Body of pancreas (tissue), 4 donors: ENCODE results near the gene MRAP2. TPM values are rescaled to one million over a fixed set of nuclear protein-coding genes. Genes with fewer than 3 reads are reported as not detected.

Experiments used
- ATAC-seq: fragments of 150-250 bp; one replicate; pipeline ENCODE4 v1.9.1; 2016
- DNase-seq, 4 donors: peaks; one replicate each; pipeline ENCODE4 v3.0.0-alpha.2; 2019
- H3K27ac ChIP-seq, 4 donors: fragments of 200-600 bp; sonication (generic); 1 replicate in 3 of 4; 2 replicates in 1 of 4; pipeline versions ENCODE4 v1.5.1 to v1.6.1; 2016 to 2019; ENCODE audit warnings: mild to moderate bottlenecking in 1 of 4, mixed read lengths in 1 of 4, moderate library complexity in 1 of 4
- H3K27me3 ChIP-seq, 2 donors: fragments of 200-600 bp; sonication (generic); one replicate each; pipeline ENCODE4 v1.6.0; 2016; ENCODE audit warnings: mild to moderate bottlenecking in 1 of 2
- H3K36me3 ChIP-seq, 2 donors: fragments of 200-600 bp; sonication (generic); replicated peaks in 1 of 2; 2 replicates each; pipeline ENCODE4 v1.5.1; 2016; ENCODE audit warnings: low read depth in 2 of 2; ENCODE audit not compliant: insufficient read depth in 1 of 2
- H3K4me1 ChIP-seq: fragments of 200-600 bp; sonication (generic); one replicate; pipeline ENCODE4 v1.6.0; 2016
- H3K4me3 ChIP-seq, 2 donors: fragments of 200-600 bp; sonication (generic); 1 replicate in 1 of 2; 2 replicates in 1 of 2; pipeline ENCODE4 v1.5.1; 2016 to 2019
- H3K9me3 ChIP-seq, 3 donors: fragments of 200-600 bp; sonication (generic); 1 replicate in 2 of 3; 2 replicates in 1 of 3; pipeline ENCODE4 v1.5.1; 2016
- CTCF ChIP-seq, 7 experiments: fragments of 450-650 bp in 4 of 7; fragments of 200-600 bp in 3 of 7; sonication (generic) in 3 of 7; IDR thresholded peaks; one replicate each; pipeline ENCODE4 v1.5.1; 2016 to 2019; ENCODE audit warnings: antibody characterized with exemption in 7 of 7
- POLR2A ChIP-seq, 3 donors: fragments of 450-650 bp; IDR thresholded peaks; one replicate each; pipeline ENCODE4 v1.6.1; 2016; ENCODE audit warnings: antibody characterized with exemption in 3 of 3, mild to moderate bottlenecking in 2 of 3
- WGBS, 2 donors: methylation state at CpG; one replicate each; pipeline ENCODE4 v1.1.5; 2017; 5-methylcytosine and 5-hydroxymethylcytosine counted together
- intact Hi-C: fragments of 100-400 bp; cut with DNase I; formaldehyde crosslinking; loops from one replicate; pipeline ENCODE4 v1.15.1; 2023
- total RNA-seq, 2 donors: library from RNA; depleted of rRNA; stranded (reverse); fragments of >200 nt; gene quantifications; one replicate each; pipeline ENCODE4 v1.1.0, GENCODE V29; 2016

The MRAP2 gene
- total RNA-seq, 2 donors from 2014 or later: 2.3 to 3.6 TPM

GRCh38 chr6:84018453-84019061 lies 15.0 kb upstream of the MRAP2 start:
- 80 to 96% methylated on average over 1 of the region's 1 CpG for WGBS, 2 donors
- Histone ChIP-seq H3K4me1 (no peaks in the 10 kb centered on the region), H3K27me3 (no peaks in the 10 kb centered on the region), H3K36me3 (no peaks in the 10 kb centered on the region), H3K4me3 (no peak overlapping the region), H3K9me3 (no peaks in the 10 kb centered on the region), H3K27ac (no peak overlapping the region)
- TF ChIP-seq POLR2A (IDR thresholded peaks at IDR 0.05): no peak
- TF ChIP-seq CTCF (IDR thresholded peaks at IDR 0.05): no peak
- ATAC-seq: no peak
- no peak for DNase-seq
- intact Hi-C loops: no loop called here

GRCh38 chr6:84019141-84019841 lies 14.3 kb upstream of the MRAP2 start:
- no peak for DNase-seq
- no peak for TF ChIP-seq CTCF (IDR thresholded peaks at IDR 0.05)
- TF ChIP-seq POLR2A (IDR thresholded peaks at IDR 0.05): no peak
- Histone ChIP-seq H3K4me1 (no peaks in the 10 kb centered on the region), H3K36me3 (no peaks in the 10 kb centered on the region), H3K27ac (no peak overlapping the region), H3K27me3 (no peaks in the 10 kb centered on the region), H3K4me3 (no peak overlapping the region), H3K9me3 (no peaks in the 10 kb centered on the region)
- intact Hi-C loops: no loop called here
- 29 to 32% methylated on average over 19 to 21 of the region's 28 CpGs for WGBS, 2 donors
- no peak for ATAC-seq

GRCh38 chr6:84019842-84020211 lies 13.7 kb upstream of the MRAP2 start:
- TF ChIP-seq POLR2A (IDR thresholded peaks at IDR 0.05) (no peak), CTCF (IDR thresholded peaks at IDR 0.05) (no peak)
- no peak for ATAC-seq

GRCh38 chr6:84021625-84022024 lies 11.9 kb upstream of the MRAP2 start:
- Histone ChIP-seq H3K27ac (no peak overlapping the region), H3K4me1 (peaks cover 1% of the 10 kb centered on the region), H3K4me3 (no peak overlapping the region), H3K36me3 (no peaks in the 10 kb centered on the region), H3K27me3 (no peaks in the 10 kb centered on the region), H3K9me3 (no peaks in the 10 kb centered on the region)
- no peak for DNase-seq
- no peak for ATAC-seq
- WGBS, 2 donors: 69 to 74% methylated on average over 2 of the region's 2 CpGs
- TF ChIP-seq CTCF (IDR thresholded peaks at IDR 0.05) (no peak), POLR2A (IDR thresholded peaks at IDR 0.05) (no peak)
- intact Hi-C loops: no loop called here

More at GRCh38 chr6:84019842-84020211, 13.7 kb upstream of the MRAP2 start:
- 48 to 53% methylated on average over 6 of the region's 6 CpGs for WGBS, 2 donors
- intact Hi-C loops: no loop called here
- Histone ChIP-seq H3K27me3 (no peaks in the 10 kb centered on the region), H3K4me3 (no peak overlapping the region), H3K4me1 (no peaks in the 10 kb centered on the region), H3K27ac (no peak overlapping the region), H3K36me3 (no peaks in the 10 kb centered on the region), H3K9me3 (no peaks in the 10 kb centered on the region)
- no peak for DNase-seq
